ENCODE measurements around the gene CDYL2. TPM values are rescaled to one million over a fixed set of nuclear protein-coding genes. Genes with fewer than 3 reads are reported as not detected.

CDYL2 gene
- total RNA-seq, 1 experiment from 2014 or later, result 7.1 TPM

DNA sequence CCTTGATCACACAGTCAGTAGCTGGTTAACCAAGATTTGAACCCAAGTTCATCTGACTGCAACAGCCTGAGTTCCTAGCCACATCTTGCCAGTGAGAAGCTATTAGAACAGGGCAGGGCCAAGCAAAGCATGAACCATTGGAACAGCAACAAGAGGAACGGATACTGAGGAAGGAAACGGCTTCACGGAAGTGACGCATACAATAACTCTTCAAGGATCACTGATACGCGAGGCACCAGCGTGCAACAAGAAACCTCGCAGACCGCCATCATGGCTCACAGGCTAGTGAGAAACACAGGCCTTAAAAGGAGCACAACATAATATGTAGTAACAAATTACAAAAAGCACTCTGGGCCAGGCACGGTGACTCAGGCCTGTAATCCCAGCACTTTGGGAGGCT is 114.9 kb downstream of the CDYL2 start:
- no peaks in the 10 kb centered on the region for H3K27me3 Mint-ChIP-seq (ENCODE audit: insufficient read depth, unreplicated experiment)
- no peak overlapping the region for H3K27ac Mint-ChIP-seq (ENCODE audit: low read depth, unreplicated experiment)
- intact Hi-C loops (cut with micrococcal nuclease), result no loop called here
- TF ChIP-seq, protein P1, sequence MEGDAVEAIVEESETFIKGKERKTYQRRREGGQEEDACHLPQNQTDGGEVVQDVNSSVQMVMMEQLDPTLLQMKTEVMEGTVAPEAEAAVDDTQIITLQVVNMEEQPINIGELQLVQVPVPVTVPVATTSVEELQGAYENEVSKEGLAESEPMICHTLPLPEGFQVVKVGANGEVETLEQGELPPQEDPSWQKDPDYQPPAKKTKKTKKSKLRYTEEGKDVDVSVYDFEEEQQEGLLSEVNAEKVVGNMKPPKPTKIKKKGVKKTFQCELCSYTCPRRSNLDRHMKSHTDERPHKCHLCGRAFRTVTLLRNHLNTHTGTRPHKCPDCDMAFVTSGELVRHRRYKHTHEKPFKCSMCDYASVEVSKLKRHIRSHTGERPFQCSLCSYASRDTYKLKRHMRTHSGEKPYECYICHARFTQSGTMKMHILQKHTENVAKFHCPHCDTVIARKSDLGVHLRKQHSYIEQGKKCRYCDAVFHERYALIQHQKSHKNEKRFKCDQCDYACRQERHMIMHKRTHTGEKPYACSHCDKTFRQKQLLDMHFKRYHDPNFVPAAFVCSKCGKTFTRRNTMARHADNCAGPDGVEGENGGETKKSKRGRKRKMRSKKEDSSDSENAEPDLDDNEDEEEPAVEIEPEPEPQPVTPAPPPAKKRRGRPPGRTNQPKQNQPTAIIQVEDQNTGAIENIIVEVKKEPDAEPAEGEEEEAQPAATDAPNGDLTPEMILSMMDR (IDR thresholded peaks at IDR 0.05; ENCODE audit: unreplicated experiment), result no peak
- H3K4me1 Mint-ChIP-seq (ENCODE audit: insufficient read depth, unreplicated experiment), result no peaks in the 10 kb centered on the region
- CTCF ChIA-PET, result no interaction called here
- H3K36me3 Mint-ChIP-seq (ENCODE audit: insufficient read depth, unreplicated experiment), result no peaks in the 10 kb centered on the region
- no TSS peak for BruUV-seq (replicated peaks)
- no peaks in the 10 kb centered on the region for H3K9me3 Mint-ChIP-seq (ENCODE audit: unreplicated experiment)
- no peak overlapping the region for H3K4me3 Mint-ChIP-seq (ENCODE audit: unreplicated experiment)
- no peak for DNase-seq (ENCODE audit: unreplicated experiment)
- POLR2A ChIA-PET, result no interaction called here

DNA sequence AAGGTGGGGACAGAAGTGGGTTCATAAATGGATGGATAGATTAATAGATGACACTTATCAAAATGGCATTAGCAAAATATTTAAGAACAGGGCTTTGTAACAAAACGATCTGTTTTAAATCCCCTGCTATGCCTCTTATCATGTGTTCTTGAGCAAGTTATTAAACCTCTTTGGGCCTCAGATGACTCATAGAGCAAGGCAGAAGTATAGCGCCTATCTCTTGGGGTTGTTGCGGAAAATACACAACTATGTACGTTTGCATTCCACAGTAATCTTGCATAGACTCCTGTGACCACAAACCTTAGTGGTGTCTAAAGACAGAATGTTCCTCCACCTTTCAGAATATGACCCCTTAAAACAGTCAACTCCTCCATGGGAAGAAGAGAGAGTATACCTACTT is 116.8 kb downstream of the CDYL2 start:
- no peak for DNase-seq (ENCODE audit: unreplicated experiment)
- H3K9me3 Mint-ChIP-seq (ENCODE audit: unreplicated experiment), result no peaks in the 10 kb centered on the region
- no peaks in the 10 kb centered on the region for H3K36me3 Mint-ChIP-seq (ENCODE audit: insufficient read depth, unreplicated experiment)
- no peaks in the 10 kb centered on the region for H3K27me3 Mint-ChIP-seq (ENCODE audit: insufficient read depth, unreplicated experiment)
- TF ChIP-seq, protein P1 (IDR thresholded peaks at IDR 0.05; ENCODE audit: unreplicated experiment), result no peak
- ChIA-PET POLR2A (no interaction called here), CTCF (no interaction called here)
- no peak overlapping the region for H3K4me3 Mint-ChIP-seq (ENCODE audit: unreplicated experiment)
- no TSS peak for BruUV-seq (replicated peaks)
- no peaks in the 10 kb centered on the region for H3K4me1 Mint-ChIP-seq (ENCODE audit: insufficient read depth, unreplicated experiment)
- intact Hi-C loops (cut with micrococcal nuclease), result no loop called here
- no peak overlapping the region for H3K27ac Mint-ChIP-seq (ENCODE audit: low read depth, unreplicated experiment)

GRCh38 chr16:80684906-80685305 is 119.5 kb downstream of the CDYL2 start:
- no TSS peak for BruUV-seq (replicated peaks)
- Mint-ChIP-seq H3K4me1 (ENCODE audit: insufficient read depth, unreplicated experiment) (no peaks in the 10 kb centered on the region), H3K4me3 (ENCODE audit: unreplicated experiment) (no peak overlapping the region), H3K36me3 (ENCODE audit: insufficient read depth, unreplicated experiment) (no peaks in the 10 kb centered on the region), H3K9me3 (ENCODE audit: unreplicated experiment) (no peaks in the 10 kb centered on the region), H3K27ac (ENCODE audit: low read depth, unreplicated experiment) (no peak overlapping the region), H3K27me3 (ENCODE audit: insufficient read depth, unreplicated experiment) (no peaks in the 10 kb centered on the region)
- TF ChIP-seq, protein P1 (IDR thresholded peaks at IDR 0.05; ENCODE audit: unreplicated experiment), result no peak
- intact Hi-C loops (cut with micrococcal nuclease), result no loop called here
- ChIA-PET CTCF (no interaction called here), POLR2A (no interaction called here)
- no peak for DNase-seq (ENCODE audit: unreplicated experiment)

DNA sequence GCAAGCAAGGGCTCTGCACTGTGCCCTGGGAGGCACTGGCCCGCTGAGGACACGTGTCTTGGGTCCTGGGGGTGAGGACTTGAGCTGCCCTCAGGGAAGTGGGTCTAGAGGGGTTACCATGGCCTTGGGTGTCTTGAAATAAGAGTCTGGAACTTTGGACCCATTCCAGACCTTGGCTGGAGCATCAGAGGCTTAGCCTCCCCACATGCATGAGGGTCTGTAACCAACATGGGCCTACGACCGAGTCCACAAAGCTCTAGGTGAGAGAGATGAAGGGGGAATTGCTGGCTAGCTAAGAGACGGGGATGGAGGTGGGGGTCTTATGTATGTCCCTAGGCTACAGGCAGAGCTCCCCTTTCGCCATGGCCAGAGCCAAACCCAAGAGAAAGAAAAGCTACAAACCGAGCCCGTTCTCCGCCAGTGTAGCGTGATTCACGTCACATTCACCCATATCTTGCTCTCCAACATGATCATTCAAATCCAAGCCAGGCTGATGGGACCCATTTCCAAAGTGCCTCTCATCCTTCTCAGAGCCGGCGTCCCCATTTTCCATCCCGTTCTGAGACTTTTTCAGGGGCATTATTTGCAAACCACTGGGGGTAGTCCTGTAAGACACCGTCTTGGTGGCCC is 120.1 kb downstream of the CDYL2 start:
- TF ChIP-seq, protein P1 (IDR thresholded peaks at IDR 0.05; ENCODE audit: unreplicated experiment), result no peak
- Mint-ChIP-seq H3K4me1 (ENCODE audit: insufficient read depth, unreplicated experiment) (no peaks in the 10 kb centered on the region), H3K4me3 (ENCODE audit: unreplicated experiment) (no peak overlapping the region), H3K36me3 (ENCODE audit: insufficient read depth, unreplicated experiment) (no peaks in the 10 kb centered on the region), H3K27ac (ENCODE audit: low read depth, unreplicated experiment) (no peak overlapping the region), H3K27me3 (ENCODE audit: insufficient read depth, unreplicated experiment) (no peaks in the 10 kb centered on the region), H3K9me3 (ENCODE audit: unreplicated experiment) (no peaks in the 10 kb centered on the region)
- DNase-seq (ENCODE audit: unreplicated experiment), result no peak
- BruUV-seq (replicated peaks), result no TSS peak
- ChIA-PET CTCF (no interaction called here), POLR2A (no interaction called here)
- intact Hi-C loops (cut with micrococcal nuclease), result no loop called here

Data from MCF 10A (cell line).